Measurements from ENCODE around the gene HGFAC. TPM values are rescaled to one million over a fixed set of nuclear protein-coding genes. Genes with fewer than 3 reads are reported as not detected.

HGFAC gene
- polyA plus RNA-seq, 1 donor from 2014 or later, result 16.2 TPM

DNA sequence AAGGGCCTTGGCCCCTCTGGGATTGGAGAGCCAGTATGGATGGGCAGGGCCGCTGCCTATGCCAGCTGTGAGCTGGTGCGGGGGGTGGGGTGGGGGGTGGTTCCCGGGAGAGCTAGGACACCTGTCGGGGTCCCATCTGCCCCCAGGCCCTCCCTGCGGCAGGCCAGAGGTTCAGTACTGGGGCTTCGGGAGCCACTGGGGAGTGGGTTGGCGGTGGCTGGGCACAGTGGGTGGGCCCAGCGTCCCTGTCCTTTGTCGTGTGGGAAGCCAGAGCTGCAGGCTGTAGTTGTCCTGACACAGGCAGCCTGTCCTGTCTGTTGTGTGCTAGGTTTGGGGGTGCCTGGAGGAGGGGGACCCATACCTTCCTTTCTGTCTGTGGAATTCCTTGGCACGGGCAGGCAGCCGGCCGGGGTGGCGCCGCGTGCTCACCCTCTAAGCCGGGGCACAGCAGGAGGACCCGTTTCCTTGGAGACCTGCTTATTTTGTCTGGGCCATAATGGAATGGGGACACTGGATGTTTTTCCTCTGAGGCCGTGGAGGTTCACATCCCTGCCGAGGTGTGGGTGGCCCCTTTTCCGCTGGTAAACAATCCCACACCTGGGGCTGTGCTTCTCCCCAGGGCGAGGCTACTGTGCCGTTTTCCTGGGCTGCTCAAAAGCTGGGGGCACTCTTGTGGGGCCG lies 36.1 kb downstream of the HGFAC start:
- H3F3A ChIP-seq (ENCODE audit: insufficient read depth, low read length, poor library complexity, severe bottlenecking), result no peaks in the 10 kb centered on the region
- no peak overlapping the region for H3K4me3 ChIP-seq (ENCODE audit: low read length)
- H3K36me3 ChIP-seq (ENCODE audit: insufficient read depth, low read length), result no peaks in the 10 kb centered on the region
- H3K27me3 ChIP-seq (ENCODE audit: insufficient read depth, low read depth, low read length), result no peaks in the 10 kb centered on the region
- no peak overlapping the region for H3K9ac ChIP-seq (ENCODE audit: low read length)
- H3K79me2 ChIP-seq (replicated peaks; ENCODE audit: insufficient read depth, low read length), result no peaks in the 10 kb centered on the region
- H3K27ac ChIP-seq (ENCODE audit: low read length), result no peak overlapping the region
- H3K4me2 ChIP-seq (ENCODE audit: low read length), result no peak overlapping the region
- H2AFZ ChIP-seq (ENCODE audit: low read depth, low read length), result no peak overlapping the region
- no peaks in the 10 kb centered on the region for H3K9me2 ChIP-seq (ENCODE audit: insufficient read depth, low read length)
- no peaks in the 10 kb centered on the region for H3K9me3 ChIP-seq (ENCODE audit: low read length)
- H4K20me1 ChIP-seq (ENCODE audit: insufficient read depth), result no peaks in the 10 kb centered on the region
- TF ChIP-seq POLR2AphosphoS5 (IDR thresholded peaks at IDR 0.05) (no peak), TAF1 (IDR thresholded peaks at IDR 0.05; ENCODE audit: low read depth) (no peak), MXI1 (conservative IDR thresholded peaks at IDR 0.05; ENCODE audit: poor library complexity, severe bottlenecking) (no peak)

DNA sequence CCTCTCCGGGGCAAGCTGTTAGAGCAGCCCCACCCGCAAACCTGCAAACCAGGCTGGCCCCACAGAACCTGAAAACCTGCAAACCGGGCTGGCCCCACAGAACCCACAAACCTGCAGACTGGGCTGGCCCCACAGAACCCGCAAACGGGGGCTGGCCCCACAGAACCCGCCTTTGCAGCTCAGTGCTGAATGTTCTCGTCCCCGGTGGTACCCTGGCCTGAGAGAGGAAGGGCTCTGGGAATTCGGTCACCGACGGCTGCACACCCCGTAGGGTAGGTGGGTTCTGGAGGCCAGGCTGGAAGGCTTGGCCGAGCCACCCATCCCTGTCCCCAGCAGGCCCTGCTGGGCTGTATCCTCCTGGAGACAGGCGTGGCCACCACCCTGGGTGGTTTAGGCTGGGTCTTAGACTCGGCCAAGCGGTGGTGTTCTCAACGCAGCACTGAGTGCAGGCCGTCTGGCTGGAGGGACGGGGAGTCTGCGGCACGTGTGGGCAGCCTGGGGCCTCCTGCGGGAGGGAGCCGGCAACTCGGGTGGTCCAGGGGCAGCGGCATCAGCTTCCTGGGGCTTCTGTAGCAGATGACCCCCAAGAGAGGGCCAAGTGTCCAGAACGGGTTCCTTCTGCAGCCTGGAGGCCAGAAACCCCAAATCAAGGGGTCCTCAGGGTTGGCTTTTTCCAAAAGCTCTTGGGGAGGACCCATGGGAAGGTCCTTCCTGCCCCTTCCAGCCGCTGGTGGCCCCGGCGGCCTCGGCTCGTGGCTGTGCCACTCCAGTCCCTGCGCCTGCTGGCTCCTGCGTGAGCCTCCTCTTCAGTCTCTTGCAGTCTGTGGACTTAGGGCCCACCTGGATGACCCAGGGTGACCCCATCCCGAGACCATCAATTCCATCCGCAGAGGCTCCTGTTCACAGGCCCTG lies 36.9 kb downstream of the HGFAC start:
- H3K4me3 ChIP-seq (ENCODE audit: low read length), result no peak overlapping the region
- no peaks in the 10 kb centered on the region for H3K36me3 ChIP-seq (ENCODE audit: insufficient read depth, low read length)
- no peak overlapping the region for H3K9ac ChIP-seq (ENCODE audit: low read length)
- no peak overlapping the region for H2AFZ ChIP-seq (ENCODE audit: low read depth, low read length)
- no peaks in the 10 kb centered on the region for H3K27me3 ChIP-seq (ENCODE audit: insufficient read depth, low read depth, low read length)
- H3K9me3 ChIP-seq (ENCODE audit: low read length), result no peaks in the 10 kb centered on the region
- no peaks in the 10 kb centered on the region for H4K20me1 ChIP-seq (ENCODE audit: insufficient read depth)
- no peaks in the 10 kb centered on the region for H3K79me2 ChIP-seq (replicated peaks; ENCODE audit: insufficient read depth, low read length)
- no peaks in the 10 kb centered on the region for H3F3A ChIP-seq (ENCODE audit: insufficient read depth, low read length, poor library complexity, severe bottlenecking)
- H3K27ac ChIP-seq (ENCODE audit: low read length), result no peak overlapping the region
- no peak overlapping the region for H3K4me2 ChIP-seq (ENCODE audit: low read length)
- TF ChIP-seq CTCF (IDR thresholded peaks at IDR 0.05; ENCODE audit: poor library complexity, severe bottlenecking), result no peak
- TF ChIP-seq, protein P1, sequence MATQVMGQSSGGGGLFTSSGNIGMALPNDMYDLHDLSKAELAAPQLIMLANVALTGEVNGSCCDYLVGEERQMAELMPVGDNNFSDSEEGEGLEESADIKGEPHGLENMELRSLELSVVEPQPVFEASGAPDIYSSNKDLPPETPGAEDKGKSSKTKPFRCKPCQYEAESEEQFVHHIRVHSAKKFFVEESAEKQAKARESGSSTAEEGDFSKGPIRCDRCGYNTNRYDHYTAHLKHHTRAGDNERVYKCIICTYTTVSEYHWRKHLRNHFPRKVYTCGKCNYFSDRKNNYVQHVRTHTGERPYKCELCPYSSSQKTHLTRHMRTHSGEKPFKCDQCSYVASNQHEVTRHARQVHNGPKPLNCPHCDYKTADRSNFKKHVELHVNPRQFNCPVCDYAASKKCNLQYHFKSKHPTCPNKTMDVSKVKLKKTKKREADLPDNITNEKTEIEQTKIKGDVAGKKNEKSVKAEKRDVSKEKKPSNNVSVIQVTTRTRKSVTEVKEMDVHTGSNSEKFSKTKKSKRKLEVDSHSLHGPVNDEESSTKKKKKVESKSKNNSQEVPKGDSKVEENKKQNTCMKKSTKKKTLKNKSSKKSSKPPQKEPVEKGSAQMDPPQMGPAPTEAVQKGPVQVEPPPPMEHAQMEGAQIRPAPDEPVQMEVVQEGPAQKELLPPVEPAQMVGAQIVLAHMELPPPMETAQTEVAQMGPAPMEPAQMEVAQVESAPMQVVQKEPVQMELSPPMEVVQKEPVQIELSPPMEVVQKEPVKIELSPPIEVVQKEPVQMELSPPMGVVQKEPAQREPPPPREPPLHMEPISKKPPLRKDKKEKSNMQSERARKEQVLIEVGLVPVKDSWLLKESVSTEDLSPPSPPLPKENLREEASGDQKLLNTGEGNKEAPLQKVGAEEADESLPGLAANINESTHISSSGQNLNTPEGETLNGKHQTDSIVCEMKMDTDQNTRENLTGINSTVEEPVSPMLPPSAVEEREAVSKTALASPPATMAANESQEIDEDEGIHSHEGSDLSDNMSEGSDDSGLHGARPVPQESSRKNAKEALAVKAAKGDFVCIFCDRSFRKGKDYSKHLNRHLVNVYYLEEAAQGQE (IDR thresholded peaks at IDR 0.05; ENCODE audit: borderline replicate concordance), result no peak
- H3K9me2 ChIP-seq (ENCODE audit: insufficient read depth, low read length), result no peaks in the 10 kb centered on the region

- Histone ChIP-seq H3K9ac (ENCODE audit: low read length) (no peak overlapping the region), H3K9me2 (ENCODE audit: insufficient read depth, low read length) (no peaks in the 10 kb centered on the region), H2AFZ (ENCODE audit: low read depth, low read length) (no peak overlapping the region), H3K36me3 (ENCODE audit: insufficient read depth, low read length) (no peaks in the 10 kb centered on the region), H3K27ac (ENCODE audit: low read length) (no peak overlapping the region), H3F3A (ENCODE audit: insufficient read depth, low read length, poor library complexity, severe bottlenecking) (no peaks in the 10 kb centered on the region), H3K4me2 (ENCODE audit: low read length) (no peak overlapping the region), H3K4me3 (ENCODE audit: low read length) (no peak overlapping the region), H3K79me2 (replicated peaks; ENCODE audit: insufficient read depth, low read length) (no peaks in the 10 kb centered on the region), H4K20me1 (ENCODE audit: insufficient read depth) (no peaks in the 10 kb centered on the region), H3K27me3 (ENCODE audit: insufficient read depth, low read depth, low read length) (no peaks in the 10 kb centered on the region), H3K9me3 (ENCODE audit: low read length) (no peaks in the 10 kb centered on the region)
- TF ChIP-seq EZH2 (IDR thresholded peaks at IDR 0.05; ENCODE audit: borderline replicate concordance, insufficient read depth, low read length, poor library complexity, severe bottlenecking), result no peak
- TF ChIP-seq, protein P1 (IDR thresholded peaks at IDR 0.05; ENCODE audit: borderline replicate concordance), result no peak
- TF ChIP-seq EP300 (conservative IDR thresholded peaks at IDR 0.05; ENCODE audit: poor library complexity, severe bottlenecking), result no peak
- no peak for TF ChIP-seq TAF1 (IDR thresholded peaks at IDR 0.05; ENCODE audit: low read depth)
- no peak for TF ChIP-seq RAD21 (conservative IDR thresholded peaks at IDR 0.05)
Measured at GRCh38 chr4:3479358-3480101, 37.8 kb downstream of the HGFAC start.

Data from neural cell (in vitro differentiated cells).